GM23338 (cell line): ENCODE measurements around the gene FZD4. TPM values are rescaled to one million over a fixed set of nuclear protein-coding genes. Genes with fewer than 3 reads are reported as not detected.
A peak's percentile ranks its signal among the peaks of the same experiment; 100 is the strongest.

Experiments used
- ATAC-seq: fragments of 200-7000 bp; cut with Tn5 transposase; 3 replicates; pipeline ENCODE4 v1.9.1; 2020
- DNase-seq: peaks from one replicate; pipeline ENCODE4 v3.0.0-alpha.2; 2015; ENCODE audit warnings: low spot score
- H2AFZ ChIP-seq: fragments of 200-600 bp; sonication (generic); 2 replicates; pipeline ENCODE4 v1.8.0; 2016; ENCODE audit warnings: antibody characterized with exemption, mild to moderate bottlenecking, moderate library complexity
- H3F3A ChIP-seq: fragments of 200-600 bp; sonication (generic); replicated peaks from 2 replicates; pipeline ENCODE4 v1.8.0; 2017; ENCODE audit warnings: antibody characterized with exemption, mixed run types, low read depth
- H3K27ac ChIP-seq: fragments of 200-600 bp; sonication (generic); 2 replicates; pipeline ENCODE4 v1.6.1; 2016; ENCODE audit warnings: low read depth
- H3K27me3 ChIP-seq: fragments of 200-600 bp; sonication (generic); 2 replicates; pipeline ENCODE4 v1.8.0; 2016; ENCODE audit warnings: mild to moderate bottlenecking, mixed run types, moderate library complexity; ENCODE audit not compliant: insufficient read depth
- H3K36me3 ChIP-seq: fragments of 200-600 bp; sonication (generic); 2 replicates; pipeline ENCODE4 v1.8.0; 2016; ENCODE audit warnings: mild to moderate bottlenecking; ENCODE audit not compliant: insufficient read depth
- H3K4me1 ChIP-seq: fragments of 200-600 bp; sonication (generic); 2 replicates; pipeline ENCODE4 v1.8.0; 2016; ENCODE audit warnings: mild to moderate bottlenecking, moderate library complexity; ENCODE audit not compliant: insufficient read depth
- H3K4me2 ChIP-seq: fragments of 200-600 bp; sonication (generic); 2 replicates; pipeline ENCODE4 v1.7.1; 2017; ENCODE audit warnings: mixed run types
- H3K4me3 ChIP-seq: fragments of 200-600 bp; sonication (generic); 2 replicates; pipeline ENCODE4 v1.6.1; 2016; ENCODE audit warnings: mixed run types
- H3K79me2 ChIP-seq: fragments of 200-600 bp; sonication (generic); replicated peaks from 2 replicates; pipeline ENCODE4 v1.8.0; 2017; ENCODE audit warnings: mild to moderate bottlenecking; ENCODE audit not compliant: insufficient read depth
- H3K9me2 ChIP-seq: fragments of 200-600 bp; sonication (generic); 2 replicates; pipeline ENCODE4 v1.8.0; 2017; ENCODE audit not compliant: insufficient read depth
- H4K20me1 ChIP-seq: fragments of 200-600 bp; sonication (generic); replicated peaks from 2 replicates; pipeline ENCODE4 v1.8.0; 2017; ENCODE audit warnings: mild to moderate bottlenecking; ENCODE audit not compliant: insufficient read depth
- H3K27ac Mint-ChIP-seq: 2 replicates; pipeline ENCODE4 v1.8.0; 2020; ENCODE audit warnings: inconsistent platforms, mild to moderate bottlenecking, moderate library complexity, mixed read lengths
- H3K27me3 Mint-ChIP-seq: 3 replicates; pipeline ENCODE4 v1.8.0; 2022; ENCODE audit warnings: low read depth, mild to moderate bottlenecking, moderate library complexity, mixed read lengths, inconsistent platforms; ENCODE audit not compliant: insufficient read depth, poor library complexity
- H3K36me3 Mint-ChIP-seq: 3 replicates; pipeline ENCODE4 v1.8.0; 2021; ENCODE audit warnings: low read depth, mild to moderate bottlenecking, inconsistent platforms, moderate library complexity, mixed read lengths
- H3K4me1 Mint-ChIP-seq: 3 replicates; pipeline ENCODE4 v1.8.0; 2020; ENCODE audit warnings: mild to moderate bottlenecking, inconsistent platforms, mixed read lengths
- H3K4me3 Mint-ChIP-seq: 3 replicates; pipeline ENCODE4 v1.8.0; 2021; ENCODE audit warnings: moderate library complexity, mild to moderate bottlenecking, inconsistent platforms, mixed read lengths
- H3K9me3 Mint-ChIP-seq: 3 replicates; pipeline ENCODE4 v1.8.0; 2020; ENCODE audit warnings: moderate library complexity, mild to moderate bottlenecking, inconsistent platforms, mixed read lengths
- CREB1 ChIP-seq: fragments of 250-450 bp; sonication (Bioruptor Pico); IDR thresholded peaks from 2 replicates; pipeline ENCODE4 v1.5.0; 2020; ENCODE audit warnings: low read depth, mild to moderate bottlenecking, moderate library complexity
- CTCF ChIP-seq, 2 experiments: fragments of 200-600 bp in 1 of 2; sonication (generic) in 1 of 2; conservative IDR thresholded peaks; 2 replicates each; pipeline versions ENCODE4 v1.5.1 to v1.6.1; 2016 to 2017; ENCODE audit warnings: antibody characterized with exemption in 2 of 2, low read depth in 2 of 2, mild to moderate bottlenecking in 2 of 2, moderate library complexity in 1 of 2
- EZH2 ChIP-seq: fragments of 200-600 bp; sonication (generic); IDR thresholded peaks from one replicate; pipeline ENCODE4 v1.8.0; 2017; ENCODE audit warnings: antibody characterized with exemption, mild to moderate bottlenecking, low read depth; ENCODE audit not compliant: unreplicated experiment
- EZH2phosphoT487 ChIP-seq: fragments of 200-600 bp; sonication (generic); IDR thresholded peaks from one replicate; pipeline ENCODE4 v1.8.1; 2018; ENCODE audit warnings: antibody characterized with exemption; ENCODE audit not compliant: unreplicated experiment
- JUNB ChIP-seq: IDR thresholded peaks from one replicate; pipeline ENCODE4 v1.6.1; 2016; ENCODE audit warnings: antibody characterized with exemption; ENCODE audit not compliant: unreplicated experiment
- NANOG ChIP-seq: IDR thresholded peaks from 2 replicates; pipeline ENCODE4 v1.6.1; 2016; ENCODE audit warnings: antibody characterized with exemption, borderline replicate concordance
- POLR2AphosphoS5 ChIP-seq: IDR thresholded peaks from 2 replicates; pipeline ENCODE4 v1.6.1; 2016; ENCODE audit warnings: antibody characterized with exemption, low read depth
- STAT1 ChIP-seq: IDR thresholded peaks from one replicate; pipeline ENCODE4 v1.6.1; 2016; ENCODE audit warnings: antibody characterized with exemption; ENCODE audit not compliant: unreplicated experiment
- ZNF114 ChIP-seq: fragments of 250-450 bp; sonication (Bioruptor Pico); IDR thresholded peaks from 2 replicates; pipeline ENCODE4 v1.5.0; 2020; ENCODE audit warnings: mild to moderate bottlenecking, moderate library complexity
- ZNF331 ChIP-seq: fragments of 250-450 bp; sonication (Bioruptor Pico); IDR thresholded peaks from 2 replicates; pipeline ENCODE4 v1.5.0; 2020; ENCODE audit warnings: low read depth, mild to moderate bottlenecking, moderate library complexity
- ZNF462 ChIP-seq: fragments of 250-450 bp; sonication (Bioruptor Pico); IDR thresholded peaks from 2 replicates; pipeline ENCODE4 v1.5.0; 2020; ENCODE audit warnings: mild to moderate bottlenecking, moderate library complexity
- polyA plus RNA-seq: library from polyadenylated mRNA; unstranded; fragments of >200 nt; fragmentation: Nextera tagmentation; extraction: Ambion mirVana; gene quantifications from 2 replicates; pipeline ENCODE4 v1.2.1, GENCODE V29; 2016
- total RNA-seq: library from RNA; depleted of rRNA; stranded (reverse); fragments of >200 nt; shearing (Covaris generic); gene quantifications from 2 replicates; pipeline ENCODE4 v1.2.3, GENCODE V29; 2014
- TF ChIP-seq, protein P1 (sequence below): IDR thresholded peaks from one replicate; pipeline ENCODE4 v1.6.1; 2018; ENCODE audit warnings: antibody characterized with exemption; ENCODE audit not compliant: unreplicated experiment
- TF ChIP-seq, protein P2 (sequence below): IDR thresholded peaks from 2 replicates; pipeline ENCODE4 v1.6.1; 2016; ENCODE audit warnings: antibody characterized with exemption

FZD4 gene
- total and polyA plus RNA-seq, 2 experiments from 2014 or later: 1.4 to 8.9 TPM

DNA sequence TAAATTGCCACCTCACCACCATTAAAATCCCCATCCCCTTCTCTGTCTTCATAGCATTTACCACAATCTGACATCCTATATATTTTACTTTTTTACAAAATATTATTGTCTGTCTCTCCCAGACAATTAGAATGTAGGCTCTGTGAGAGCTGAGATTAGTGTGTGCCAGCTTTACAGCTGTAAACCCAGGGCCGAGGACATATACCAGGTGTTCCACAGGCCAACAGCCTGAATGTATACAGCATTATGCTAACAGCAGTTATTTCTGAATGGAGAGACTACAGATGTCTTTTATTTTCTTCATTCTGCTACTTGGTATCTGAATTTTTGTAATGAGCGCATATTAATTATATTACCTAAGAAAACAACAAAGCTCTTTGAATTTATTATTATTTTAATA is 36.7 kb downstream of the FZD4 start:
- Mint-ChIP-seq H3K27ac (no peak overlapping the region), H3K4me3 (no peak overlapping the region), H3K36me3 (no peaks in the 10 kb centered on the region), H3K4me1 (peaks cover 7% of the 10 kb centered on the region), H3K27me3 (peaks cover 4% of the 10 kb centered on the region), H3K9me3 (no peaks in the 10 kb centered on the region; the same call in 2 of the 3 replicates)
- Histone ChIP-seq H3F3A (no peaks in the 10 kb centered on the region), H2AFZ (0 out of 2 replicates have a peak overlapping the region, but pooled peaks have one; percentile 16), H4K20me1 (no peaks in the 10 kb centered on the region), H3K4me3 (no peak overlapping the region), H3K9me2 (no peaks in the 10 kb centered on the region), H3K27ac (no peak overlapping the region), H3K4me1 (peaks cover 8% of the 10 kb centered on the region), H3K79me2 (no peaks in the 10 kb centered on the region), H3K27me3 (no peaks in the 10 kb centered on the region), H3K36me3 (no peaks in the 10 kb centered on the region), H3K4me2 (no peak overlapping the region)
- DNase-seq (no peak), ATAC-seq (no peak)
- TF ChIP-seq JUNB (no peak), STAT1 (no peak), EZH2phosphoT487 (no peak), CTCF (conservative IDR thresholded peaks at IDR 0.05; ENCODE audit: low read depth in 2 of 2) (no peak), CREB1 (CRISPR knock-in tag) (no peak), ZNF462 (CRISPR knock-in tag) (no peak), POLR2AphosphoS5 (no peak), EZH2 (no peak), NANOG (no peak), ZNF331 (CRISPR knock-in tag) (no peak), ZNF114 (CRISPR knock-in tag) (no peak)
- TF ChIP-seq, protein P1, sequence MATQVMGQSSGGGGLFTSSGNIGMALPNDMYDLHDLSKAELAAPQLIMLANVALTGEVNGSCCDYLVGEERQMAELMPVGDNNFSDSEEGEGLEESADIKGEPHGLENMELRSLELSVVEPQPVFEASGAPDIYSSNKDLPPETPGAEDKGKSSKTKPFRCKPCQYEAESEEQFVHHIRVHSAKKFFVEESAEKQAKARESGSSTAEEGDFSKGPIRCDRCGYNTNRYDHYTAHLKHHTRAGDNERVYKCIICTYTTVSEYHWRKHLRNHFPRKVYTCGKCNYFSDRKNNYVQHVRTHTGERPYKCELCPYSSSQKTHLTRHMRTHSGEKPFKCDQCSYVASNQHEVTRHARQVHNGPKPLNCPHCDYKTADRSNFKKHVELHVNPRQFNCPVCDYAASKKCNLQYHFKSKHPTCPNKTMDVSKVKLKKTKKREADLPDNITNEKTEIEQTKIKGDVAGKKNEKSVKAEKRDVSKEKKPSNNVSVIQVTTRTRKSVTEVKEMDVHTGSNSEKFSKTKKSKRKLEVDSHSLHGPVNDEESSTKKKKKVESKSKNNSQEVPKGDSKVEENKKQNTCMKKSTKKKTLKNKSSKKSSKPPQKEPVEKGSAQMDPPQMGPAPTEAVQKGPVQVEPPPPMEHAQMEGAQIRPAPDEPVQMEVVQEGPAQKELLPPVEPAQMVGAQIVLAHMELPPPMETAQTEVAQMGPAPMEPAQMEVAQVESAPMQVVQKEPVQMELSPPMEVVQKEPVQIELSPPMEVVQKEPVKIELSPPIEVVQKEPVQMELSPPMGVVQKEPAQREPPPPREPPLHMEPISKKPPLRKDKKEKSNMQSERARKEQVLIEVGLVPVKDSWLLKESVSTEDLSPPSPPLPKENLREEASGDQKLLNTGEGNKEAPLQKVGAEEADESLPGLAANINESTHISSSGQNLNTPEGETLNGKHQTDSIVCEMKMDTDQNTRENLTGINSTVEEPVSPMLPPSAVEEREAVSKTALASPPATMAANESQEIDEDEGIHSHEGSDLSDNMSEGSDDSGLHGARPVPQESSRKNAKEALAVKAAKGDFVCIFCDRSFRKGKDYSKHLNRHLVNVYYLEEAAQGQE: no peak
- TF ChIP-seq, protein P2, sequence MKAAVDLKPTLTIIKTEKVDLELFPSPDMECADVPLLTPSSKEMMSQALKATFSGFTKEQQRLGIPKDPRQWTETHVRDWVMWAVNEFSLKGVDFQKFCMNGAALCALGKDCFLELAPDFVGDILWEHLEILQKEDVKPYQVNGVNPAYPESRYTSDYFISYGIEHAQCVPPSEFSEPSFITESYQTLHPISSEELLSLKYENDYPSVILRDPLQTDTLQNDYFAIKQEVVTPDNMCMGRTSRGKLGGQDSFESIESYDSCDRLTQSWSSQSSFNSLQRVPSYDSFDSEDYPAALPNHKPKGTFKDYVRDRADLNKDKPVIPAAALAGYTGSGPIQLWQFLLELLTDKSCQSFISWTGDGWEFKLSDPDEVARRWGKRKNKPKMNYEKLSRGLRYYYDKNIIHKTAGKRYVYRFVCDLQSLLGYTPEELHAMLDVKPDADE: no peak
